Amniotic epithelial cell (primary cell): Measurements from ENCODE around the gene TMEM26.

Source experiments
- DNase-seq: peaks from one replicate; pipeline ENCODE4 v3.0.0-alpha.2; 2010; ENCODE audit warnings: low read depth

The TMEM26 gene

GRCh38 chr10:61452655-61453641, at the start of gene TMEM26:
TSS of gene TMEM26 (minus strand) at chr10:61453381. CDS start at chr10:61453081, 300 bp downstream.
- peak; percentile 77 for DNase-seq

- DNase-seq = no peak
Measured at GRCh38 chr10:61500460-61500859, 47.3 kb upstream of the TMEM26 start.

GRCh38 chr10:61492364-61492995, 39.3 kb upstream of the TMEM26 start:
- no peak for DNase-seq

GRCh38 chr10:61487506-61487905, 34.3 kb upstream of the TMEM26 start:
- DNase-seq = peak; percentile 29

GRCh38 chr10:61486738-61487396, 33.7 kb upstream of the TMEM26 start:
- peak; percentile 75 for DNase-seq

GRCh38 chr10:61486251-61486650, 33.1 kb upstream of the TMEM26 start:
- DNase-seq = no peak

GRCh38 chr10:61481597-61481996, 28.4 kb upstream of the TMEM26 start:
- DNase-seq = no peak

GRCh38 chr10:61480208-61480607, 27.0 kb upstream of the TMEM26 start:
- peak; percentile 26 for DNase-seq

- no peak for DNase-seq
Measured at GRCh38 chr10:61478621-61479312, 25.6 kb upstream of the TMEM26 start.

- DNase-seq = no peak
Measured at GRCh38 chr10:61477451-61477850, 24.3 kb upstream of the TMEM26 start.

GRCh38 chr10:61476529-61476928, 23.3 kb upstream of the TMEM26 start:
- DNase-seq = no peak

- DNase-seq = peak; percentile 75
Measured at GRCh38 chr10:61475449-61475873, 22.3 kb upstream of the TMEM26 start.

- no peak for DNase-seq
Measured at GRCh38 chr10:61472090-61472674, 19.0 kb upstream of the TMEM26 start.

GRCh38 chr10:61471491-61471890, 18.3 kb upstream of the TMEM26 start:
- DNase-seq = peak; percentile 73

- no peak for DNase-seq
Measured at GRCh38 chr10:61470740-61471139, 17.6 kb upstream of the TMEM26 start.

- DNase-seq = peak; percentile 62
Measured at GRCh38 chr10:61465901-61466632, 12.9 kb upstream of the TMEM26 start.

GRCh38 chr10:61465171-61465496, 12.0 kb upstream of the TMEM26 start:
- no peak for DNase-seq

GRCh38 chr10:61464461-61465170, 11.4 kb upstream of the TMEM26 start:
- peak; percentile 91 for DNase-seq

- DNase-seq = no peak
Measured at GRCh38 chr10:61463035-61463909, 10.1 kb upstream of the TMEM26 start.
